Measurements from ENCODE around the gene PCLO. TPM values are rescaled to one million over a fixed set of nuclear protein-coding genes. Genes with fewer than 3 reads are reported as not detected.
"Not testable (repeated sequence)": the region's sequence is repeated elsewhere in the genome, so short reads cannot be mapped to it uniquely, and the experiment has no call there.

Gene PCLO
- total RNA-seq, 1 experiment from 2014 or later, result not detected

- H3K9me3 ChIP-seq (ENCODE audit: low read length), result peaks cover 22% of the 10 kb centered on the region
- not testable (repeated sequence) for DNase-seq; H3K27ac ChIP-seq (ENCODE audit: low read length); H3K36me3 ChIP-seq (ENCODE audit: insufficient read depth, low read length); H3K4me3 ChIP-seq (ENCODE audit: low read length); H3K9me2 ChIP-seq (replicated peaks; ENCODE audit: insufficient read depth, low read length); H2AFZ ChIP-seq (ENCODE audit: low read length); H3K27me3 ChIP-seq (ENCODE audit: low read length); H3K79me2 ChIP-seq (ENCODE audit: low read length); H3K4me2 ChIP-seq (ENCODE audit: low read depth, low read length, poor library complexity, severe bottlenecking); H3K9ac ChIP-seq (ENCODE audit: low read length); H3K4me1 ChIP-seq (ENCODE audit: low read length); H4K20me1 ChIP-seq (ENCODE audit: insufficient read depth, low read depth, low read length)
These were observed 138.6 kb downstream of the PCLO start for GRCh38 chr7:83023817-83024665.

DNA sequence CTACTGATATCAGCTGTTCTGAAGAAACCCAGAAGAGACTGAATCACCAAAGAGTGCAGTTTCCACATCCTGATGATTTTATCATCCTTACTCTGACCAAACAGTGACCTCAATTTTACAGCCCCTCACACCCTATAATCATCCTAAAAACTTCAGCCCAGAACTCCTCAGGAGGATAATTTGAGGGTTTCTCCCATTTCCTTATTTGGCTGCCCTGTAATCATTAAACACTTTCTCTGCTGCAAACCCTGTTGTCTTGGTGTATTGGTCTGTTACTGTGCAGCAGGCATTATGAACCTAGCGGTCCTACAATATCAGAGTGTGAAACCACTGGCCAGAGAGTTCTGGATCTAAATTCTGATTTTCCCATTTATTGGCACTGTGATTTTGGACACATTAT, 141.7 kb downstream of the PCLO start:
- no peaks in the 10 kb centered on the region for H3K4me1 ChIP-seq (ENCODE audit: low read length)
- H4K20me1 ChIP-seq (ENCODE audit: insufficient read depth, low read depth, low read length), result no peaks in the 10 kb centered on the region
- H3K79me2 ChIP-seq (ENCODE audit: low read length), result no peaks in the 10 kb centered on the region
- no peak overlapping the region for H3K27ac ChIP-seq (ENCODE audit: low read length)
- H3K9ac ChIP-seq (ENCODE audit: low read length), result no peak overlapping the region
- no peak for DNase-seq
- peaks cover 32% of the 10 kb centered on the region for H3K9me3 ChIP-seq (ENCODE audit: low read length)
- H3K4me2 ChIP-seq (ENCODE audit: low read depth, low read length, poor library complexity, severe bottlenecking), result no peak overlapping the region
- no peaks in the 10 kb centered on the region for H3K9me2 ChIP-seq (replicated peaks; ENCODE audit: insufficient read depth, low read length)
- H3K27me3 ChIP-seq (ENCODE audit: low read length), result no peaks in the 10 kb centered on the region
- no peak overlapping the region for H2AFZ ChIP-seq (ENCODE audit: low read length)
- H3K36me3 ChIP-seq (ENCODE audit: insufficient read depth, low read length), result no peaks in the 10 kb centered on the region
- H3K4me3 ChIP-seq (ENCODE audit: low read length), result no peak overlapping the region

- Histone ChIP-seq H3K4me1 (ENCODE audit: low read length) (no peaks in the 10 kb centered on the region), H4K20me1 (ENCODE audit: insufficient read depth, low read depth, low read length) (no peaks in the 10 kb centered on the region), H3K4me3 (ENCODE audit: low read length) (no peak overlapping the region), H3K4me2 (ENCODE audit: low read depth, low read length, poor library complexity, severe bottlenecking) (no peak overlapping the region), H3K79me2 (ENCODE audit: low read length) (no peaks in the 10 kb centered on the region), H2AFZ (ENCODE audit: low read length) (no peak overlapping the region), H3K9me3 (ENCODE audit: low read length) (peaks cover 34% of the 10 kb centered on the region), H3K27ac (ENCODE audit: low read length) (no peak overlapping the region), H3K9me2 (replicated peaks; ENCODE audit: insufficient read depth, low read length) (no peaks in the 10 kb centered on the region), H3K36me3 (ENCODE audit: insufficient read depth, low read length) (no peaks in the 10 kb centered on the region), H3K9ac (ENCODE audit: low read length) (no peak overlapping the region), H3K27me3 (ENCODE audit: low read length) (no peaks in the 10 kb centered on the region)
- DNase-seq, result no peak
These were observed 142.5 kb downstream of the PCLO start for GRCh38 chr7:83020161-83020560.

DNA sequence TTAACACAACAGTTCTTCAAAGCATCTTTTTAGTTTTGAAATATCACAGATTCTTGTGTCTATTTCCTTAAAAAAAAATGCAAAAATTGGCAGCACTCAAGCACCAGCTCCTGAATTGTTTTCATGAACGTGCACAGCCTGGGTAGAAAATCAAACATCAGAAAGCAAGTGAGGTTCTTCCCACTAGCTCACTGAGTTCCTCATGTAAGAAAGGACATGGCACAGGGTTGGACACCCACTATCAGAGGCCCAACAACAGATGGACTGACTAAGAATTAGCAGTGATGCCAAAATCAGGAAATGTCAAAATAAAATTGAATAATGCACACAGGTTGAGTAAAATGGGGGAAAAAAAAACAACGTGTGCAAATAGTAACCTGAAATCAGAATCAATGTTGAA, 146.8 kb downstream of the PCLO start:
- Histone ChIP-seq H3K27me3 (ENCODE audit: low read length) (no peaks in the 10 kb centered on the region), H3K9me2 (replicated peaks; ENCODE audit: insufficient read depth, low read length) (no peaks in the 10 kb centered on the region), H3K9me3 (ENCODE audit: low read length) (peaks cover 25% of the 10 kb centered on the region), H3K4me3 (ENCODE audit: low read length) (no peak overlapping the region), H2AFZ (ENCODE audit: low read length) (no peak overlapping the region), H3K27ac (ENCODE audit: low read length) (no peak overlapping the region), H3K4me2 (ENCODE audit: low read depth, low read length, poor library complexity, severe bottlenecking) (no peak overlapping the region), H3K36me3 (ENCODE audit: insufficient read depth, low read length) (no peaks in the 10 kb centered on the region), H3K4me1 (ENCODE audit: low read length) (no peaks in the 10 kb centered on the region), H3K79me2 (ENCODE audit: low read length) (no peaks in the 10 kb centered on the region), H3K9ac (ENCODE audit: low read length) (no peak overlapping the region), H4K20me1 (ENCODE audit: insufficient read depth, low read depth, low read length) (no peaks in the 10 kb centered on the region)
- DNase-seq, result no peak

DNA sequence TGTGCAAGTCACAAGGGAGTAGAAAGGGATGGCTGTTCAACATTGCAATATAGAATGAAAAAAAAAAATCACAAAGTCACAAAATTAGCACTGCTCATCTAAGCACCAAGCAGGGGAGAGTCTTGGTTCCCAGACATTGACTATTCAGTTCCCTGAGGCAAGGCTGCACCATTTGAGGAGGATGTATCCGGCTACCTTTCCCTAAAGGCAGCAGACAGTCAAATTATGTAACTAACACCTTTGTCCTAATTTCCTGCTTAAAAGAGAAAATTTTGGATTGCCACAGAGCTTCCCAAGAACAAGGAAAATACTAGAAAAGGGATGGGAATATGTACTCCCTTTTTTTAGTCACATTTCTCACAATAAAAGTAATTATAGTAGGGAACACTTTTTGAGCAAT, 148.1 kb downstream of the PCLO start:
- Histone ChIP-seq H2AFZ (ENCODE audit: low read length) (no peak overlapping the region), H3K4me2 (ENCODE audit: low read depth, low read length, poor library complexity, severe bottlenecking) (no peak overlapping the region), H3K79me2 (ENCODE audit: low read length) (no peaks in the 10 kb centered on the region), H3K27me3 (ENCODE audit: low read length) (no peaks in the 10 kb centered on the region), H3K4me3 (ENCODE audit: low read length) (no peak overlapping the region), H3K27ac (ENCODE audit: low read length) (no peak overlapping the region), H3K4me1 (ENCODE audit: low read length) (no peaks in the 10 kb centered on the region), H3K9me2 (replicated peaks; ENCODE audit: insufficient read depth, low read length) (no peaks in the 10 kb centered on the region), H3K9me3 (ENCODE audit: low read length) (peaks cover 24% of the 10 kb centered on the region), H3K9ac (ENCODE audit: low read length) (no peak overlapping the region), H4K20me1 (ENCODE audit: insufficient read depth, low read depth, low read length) (no peaks in the 10 kb centered on the region), H3K36me3 (ENCODE audit: insufficient read depth, low read length) (no peaks in the 10 kb centered on the region)
- no peak for DNase-seq

DNA sequence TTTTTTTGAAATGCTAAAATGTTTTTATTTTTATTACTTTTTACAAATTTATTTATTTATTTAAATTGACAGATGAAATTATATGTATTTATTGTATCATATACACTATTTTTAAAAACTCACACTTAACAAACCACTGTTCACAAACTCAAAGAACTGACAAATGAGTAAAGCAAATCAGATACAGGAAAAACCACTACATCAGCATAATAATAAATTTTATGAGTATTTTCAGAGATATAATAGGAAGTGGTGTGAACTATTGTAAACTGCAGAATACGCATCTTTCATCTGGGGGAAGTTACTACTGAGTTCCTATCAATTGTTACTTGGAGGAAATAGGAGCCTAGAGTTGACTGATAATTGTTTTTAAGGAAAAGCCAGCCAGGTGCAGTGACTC, 150.7 kb downstream of the PCLO start:
- Histone ChIP-seq H3K9ac (ENCODE audit: low read length) (no peak overlapping the region), H3K79me2 (ENCODE audit: low read length) (no peaks in the 10 kb centered on the region), H3K4me3 (ENCODE audit: low read length) (no peak overlapping the region), H3K4me1 (ENCODE audit: low read length) (no peaks in the 10 kb centered on the region), H2AFZ (ENCODE audit: low read length) (no peak overlapping the region), H3K27me3 (ENCODE audit: low read length) (no peaks in the 10 kb centered on the region), H3K9me3 (ENCODE audit: low read length) (peaks cover 22% of the 10 kb centered on the region), H3K27ac (ENCODE audit: low read length) (no peak overlapping the region), H3K4me2 (ENCODE audit: low read depth, low read length, poor library complexity, severe bottlenecking) (no peak overlapping the region), H3K9me2 (replicated peaks; ENCODE audit: insufficient read depth, low read length) (no peaks in the 10 kb centered on the region), H4K20me1 (ENCODE audit: insufficient read depth, low read depth, low read length) (no peaks in the 10 kb centered on the region), H3K36me3 (ENCODE audit: insufficient read depth, low read length) (no peaks in the 10 kb centered on the region)
- DNase-seq, result no peak

- Histone ChIP-seq H3K4me2 (ENCODE audit: low read depth, low read length, poor library complexity, severe bottlenecking) (no peak overlapping the region), H3K4me3 (ENCODE audit: low read length) (no peak overlapping the region), H3K9me3 (ENCODE audit: low read length) (peaks cover 26% of the 10 kb centered on the region), H3K9ac (ENCODE audit: low read length) (no peak overlapping the region), H2AFZ (ENCODE audit: low read length) (no peak overlapping the region), H3K79me2 (ENCODE audit: low read length) (no peaks in the 10 kb centered on the region), H3K27ac (ENCODE audit: low read length) (no peak overlapping the region), H3K36me3 (ENCODE audit: insufficient read depth, low read length) (no peaks in the 10 kb centered on the region), H3K9me2 (replicated peaks; ENCODE audit: insufficient read depth, low read length) (no peaks in the 10 kb centered on the region), H3K4me1 (ENCODE audit: low read length) (no peaks in the 10 kb centered on the region), H3K27me3 (ENCODE audit: low read length) (no peaks in the 10 kb centered on the region), H4K20me1 (ENCODE audit: insufficient read depth, low read depth, low read length) (no peaks in the 10 kb centered on the region)
- DNase-seq, result no peak
These were observed 157.3 kb downstream of the PCLO start for GRCh38 chr7:83005410-83005809.

DNA sequence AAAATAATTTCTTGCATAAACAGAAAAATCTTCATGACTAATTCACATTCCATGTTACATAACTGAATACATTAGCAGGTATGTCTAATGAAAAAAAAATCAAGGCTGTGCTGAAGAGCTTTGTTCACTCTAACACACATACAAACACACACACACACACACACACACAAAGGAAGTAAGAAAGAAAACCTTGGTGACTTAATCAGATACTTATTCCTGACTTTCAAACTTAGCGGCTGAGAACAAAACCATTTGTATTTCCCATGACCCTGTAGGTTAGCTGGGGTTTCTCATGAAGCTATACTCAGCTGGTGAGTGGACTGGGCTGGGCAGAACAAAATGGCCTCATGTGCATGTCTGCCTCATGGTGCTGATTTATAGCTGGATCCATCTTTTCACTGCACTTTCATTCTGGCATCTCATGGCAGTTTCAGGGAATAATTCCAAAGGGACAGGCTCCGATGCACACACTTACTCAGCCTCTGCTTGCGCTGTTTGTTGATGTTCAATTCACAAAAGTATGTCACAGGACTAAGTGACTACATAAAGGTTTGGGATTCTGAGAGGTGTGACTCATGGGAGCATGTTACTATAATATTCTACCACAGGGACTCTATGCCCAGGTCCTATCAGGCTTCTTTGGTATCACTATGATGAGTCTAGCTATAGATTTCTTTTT, 161.2 kb downstream of the PCLO start:
- no peaks in the 10 kb centered on the region for H3K36me3 ChIP-seq (ENCODE audit: insufficient read depth, low read length)
- H3K27ac ChIP-seq (ENCODE audit: low read length), result no peak overlapping the region
- H3K4me3 ChIP-seq (ENCODE audit: low read length), result no peak overlapping the region
- H4K20me1 ChIP-seq (ENCODE audit: insufficient read depth, low read depth, low read length), result no peaks in the 10 kb centered on the region
- no peak overlapping the region for H3K4me2 ChIP-seq (ENCODE audit: low read depth, low read length, poor library complexity, severe bottlenecking)
- H3K9me3 ChIP-seq (ENCODE audit: low read length), result peaks cover 19% of the 10 kb centered on the region
- no peaks in the 10 kb centered on the region for H3K4me1 ChIP-seq (ENCODE audit: low read length)
- no peak overlapping the region for H3K9ac ChIP-seq (ENCODE audit: low read length)
- H3K27me3 ChIP-seq (ENCODE audit: low read length), result no peaks in the 10 kb centered on the region
- H3K9me2 ChIP-seq (replicated peaks; ENCODE audit: insufficient read depth, low read length), result no peaks in the 10 kb centered on the region
- no peak overlapping the region for H2AFZ ChIP-seq (ENCODE audit: low read length)
- no peaks in the 10 kb centered on the region for H3K79me2 ChIP-seq (ENCODE audit: low read length)
- no peak for DNase-seq
